Liver (tissue), 9 donors: ENCODE measurements around the gene FAM169A. TPM values are rescaled to one million over a fixed set of nuclear protein-coding genes. Genes with fewer than 3 reads are reported as not detected.

ENCODE experiments used
- DNase-seq: peaks from one replicate; pipeline ENCODE4 v3.0.0-alpha.2; 2017; ENCODE audit warnings: low spot score
- H3K27ac ChIP-seq, 2 donors: one replicate each; pipeline ENCODE4 v1.7.0; 2013; ENCODE audit warnings: inconsistent platforms in 2 of 2, low read length in 2 of 2, control low read depth in 1 of 2, low read depth in 1 of 2, mild to moderate bottlenecking in 1 of 2
- H3K27me3 ChIP-seq, 4 donors: one replicate each; pipeline versions ENCODE4 v1.6.1 to v1.7.0; 2013; ENCODE audit warnings: low read length in 3 of 4, inconsistent platforms in 1 of 4, mild to moderate bottlenecking in 1 of 4, moderate library complexity in 1 of 4; ENCODE audit not compliant: control insufficient read depth in 4 of 4, insufficient read depth in 4 of 4
- H3K36me3 ChIP-seq, 4 donors: one replicate each; pipeline versions ENCODE4 v1.6.1 to v1.7.0; 2013; ENCODE audit warnings: low read length in 3 of 4, mild to moderate bottlenecking in 3 of 4, low read depth in 1 of 4, moderate library complexity in 1 of 4; ENCODE audit not compliant: control insufficient read depth in 4 of 4, insufficient read depth in 3 of 4
- H3K4me1 ChIP-seq, 4 donors: one replicate each; pipeline versions ENCODE4 v1.6.1 to v1.7.0; 2013; ENCODE audit warnings: low read length in 3 of 4, mild to moderate bottlenecking in 3 of 4, moderate library complexity in 1 of 4; ENCODE audit not compliant: control insufficient read depth in 4 of 4, insufficient read depth in 4 of 4
- H3K4me3 ChIP-seq, 3 donors: one replicate each; pipeline versions ENCODE4 v1.6.1 to v1.7.0; 2013; ENCODE audit warnings: low read length in 3 of 3, control low read depth in 1 of 3, low read depth in 1 of 3, mild to moderate bottlenecking in 1 of 3
- H3K9ac ChIP-seq, 2 donors: one replicate each; pipeline ENCODE4 v1.7.0; 2013; ENCODE audit warnings: low read length in 2 of 2, mild to moderate bottlenecking in 2 of 2, moderate library complexity in 2 of 2, control low read depth in 1 of 2, low read depth in 1 of 2
- H3K9me3 ChIP-seq, 4 donors: one replicate each; pipeline versions ENCODE4 v1.6.1 to v1.7.0; 2013; ENCODE audit warnings: low read length in 3 of 4; ENCODE audit not compliant: control insufficient read depth in 4 of 4
- EGR1 ChIP-seq, 2 donors: IDR thresholded peaks; 2 replicates each; pipeline ENCODE4 v1.6.1; 2016 to 2018; ENCODE audit warnings: antibody characterized with exemption in 2 of 2, low read depth in 2 of 2
- FOXA1 ChIP-seq: IDR thresholded peaks from 2 replicates; pipeline ENCODE4 v1.6.1; 2016; ENCODE audit warnings: antibody characterized with exemption
- FOXA2 ChIP-seq: IDR thresholded peaks from 2 replicates; pipeline ENCODE4 v1.6.1; 2016; ENCODE audit warnings: antibody characterized with exemption
- HNF4A ChIP-seq, 2 donors: conservative IDR thresholded peaks; 2 replicates each; pipeline ENCODE4 v1.6.1; 2016; ENCODE audit warnings: antibody characterized with exemption in 2 of 2, mild to moderate bottlenecking in 2 of 2
- HNF4G ChIP-seq: IDR thresholded peaks from 2 replicates; pipeline ENCODE4 v1.6.1; 2016; ENCODE audit warnings: antibody characterized with exemption
- JUND ChIP-seq, 2 donors: IDR thresholded peaks; 2 replicates each; pipeline ENCODE4 v1.6.1; 2016; ENCODE audit warnings: antibody characterized with exemption in 2 of 2
- NR2F2 ChIP-seq: IDR thresholded peaks from 2 replicates; pipeline ENCODE4 v1.6.1; 2016; ENCODE audit warnings: antibody characterized with exemption
- RAD21 ChIP-seq, 2 donors: IDR thresholded peaks; 2 replicates each; pipeline ENCODE4 v1.6.1; 2016; ENCODE audit warnings: antibody characterized with exemption in 2 of 2, mild to moderate bottlenecking in 2 of 2
- RXRA ChIP-seq, 2 donors: IDR thresholded peaks; 2 replicates each; pipeline ENCODE4 v1.6.1; 2017 to 2018; ENCODE audit warnings: antibody characterized with exemption in 2 of 2, mild to moderate bottlenecking in 1 of 2
- SP1 ChIP-seq: IDR thresholded peaks from 2 replicates; pipeline ENCODE4 v1.6.1; 2018; ENCODE audit warnings: antibody characterized with exemption, mild to moderate bottlenecking
- YY1 ChIP-seq: IDR thresholded peaks from 2 replicates; pipeline ENCODE4 v1.6.1; 2016; ENCODE audit warnings: antibody characterized with exemption, mild to moderate bottlenecking
- WGBS: extraction: QIAGEN DNeasy Blood & Tissue Kit; methylation state at CpG from one replicate; pipeline ENCODE4 v1.1.7; 2013; 5-methylcytosine and 5-hydroxymethylcytosine counted together
- polyA plus RNA-seq, 2 donors: library from polyadenylated mRNA; stranded (reverse) in 1 of 2; unstranded in 1 of 2; fragments of 200-250 nt in 1 of 2; fragments of >200 nt in 1 of 2; fragmentation: Nextera tagmentation in 1 of 2; extraction: Ambion mirVana in 1 of 2; gene quantifications; one replicate each; pipeline versions ENCODE4 v1.2.1 to v1.2.3, GENCODE V29; 2013 to 2015
- total RNA-seq, 2 donors: library from RNA; depleted of rRNA; stranded (reverse); fragments of >200 nt; gene quantifications; one replicate each; pipeline ENCODE4 v1.2.3, GENCODE V29; 2014
- TF ChIP-seq, protein P1 (sequence below): IDR thresholded peaks from 2 replicates; pipeline ENCODE4 v1.6.1; 2016; ENCODE audit warnings: antibody characterized with exemption
- TF ChIP-seq, protein P2 (sequence below): IDR thresholded peaks from 2 replicates; pipeline ENCODE4 v1.6.1; 2016; ENCODE audit warnings: antibody characterized with exemption
- TF ChIP-seq, protein P3 (sequence below): fragments of 150-350 bp; IDR thresholded peaks from 2 replicates; pipeline ENCODE4 v1.5.1; 2017; ENCODE audit warnings: improper control_type of control experiment, low read depth, low read length; ENCODE audit not compliant: missing input control
- TF ChIP-seq, protein P4 (sequence below): IDR thresholded peaks from 2 replicates; pipeline ENCODE4 v1.6.1; 2016; ENCODE audit warnings: antibody characterized with exemption
- donor health status: healthy.
- donor health status: healthy.
- donor health status: healthy.
- donor health status: healthy.
- donor health status: healthy.

FAM169A gene
- total and polyA plus RNA-seq, 4 donors: 0.58 to 5.0 (median 0.92) TPM

DNA sequence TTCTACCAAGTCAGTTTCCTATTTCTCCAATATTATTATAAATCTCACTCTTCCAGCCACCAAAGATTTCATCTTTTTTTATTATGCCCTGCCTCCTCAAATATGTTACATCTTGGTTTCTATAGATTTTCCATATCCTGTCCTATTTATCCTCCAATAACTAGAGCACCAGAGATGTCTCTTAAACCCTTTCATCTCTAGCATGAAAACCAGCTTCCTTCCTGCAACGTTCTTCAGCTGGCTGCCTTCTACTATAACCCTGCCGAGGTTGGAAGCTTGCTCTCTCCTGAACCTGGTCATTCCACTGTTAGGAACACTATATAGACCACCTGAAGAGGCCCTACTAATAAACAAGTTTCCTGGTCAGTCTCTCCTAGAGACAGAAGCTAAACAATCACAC is 27.9 kb downstream of the FAM169A start:
- Histone ChIP-seq H3K9ac (no peak overlapping the region), H3K9me3 (no peaks in the 10 kb centered on the region), H3K4me1 (peaks cover 0 to 9% (median 4%) of the 10 kb centered on the region in 4 donors), H3K27ac (no peak overlapping the region), H3K36me3 (no peaks in the 10 kb centered on the region), H3K27me3 (no peaks in the 10 kb centered on the region), H3K4me3 (no peak overlapping the region)
- DNase-seq: no peak
- WGBS: 79% methylated on average over 2 of the region's 2 CpGs
- TF ChIP-seq FOXA1 (no peak), SP1 (no peak), HNF4A (conservative IDR thresholded peaks at IDR 0.05) (no peak), NR2F2 (no peak)

DNA sequence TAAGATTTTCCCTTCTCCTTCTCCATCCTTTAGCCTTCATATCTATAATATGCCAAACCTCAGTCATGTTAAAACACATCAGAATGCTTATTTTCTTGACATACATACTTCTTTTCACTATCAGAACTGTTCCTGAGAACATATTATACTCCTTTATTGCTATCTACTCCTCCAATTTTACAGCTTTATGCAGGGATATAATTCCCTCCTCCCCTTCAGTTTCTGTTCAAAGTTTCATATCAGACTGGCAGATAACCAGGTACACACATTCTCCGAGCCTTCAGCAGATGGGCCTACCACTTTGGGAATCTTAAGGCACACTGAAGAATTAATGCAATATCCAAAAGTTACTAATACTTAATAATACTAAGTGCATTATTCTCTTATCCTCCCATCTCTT is 29.1 kb downstream of the FAM169A start:
- WGBS: 73% methylated on average over 1 of the region's 1 CpG
- Histone ChIP-seq H3K27me3 (no peaks in the 10 kb centered on the region), H3K36me3 (no peaks in the 10 kb centered on the region), H3K4me1 (peaks cover 3 to 16% (median 10%) of the 10 kb centered on the region in 4 donors), H3K27ac (no peak overlapping the region), H3K9ac (no peak overlapping the region), H3K9me3 (no peaks in the 10 kb centered on the region), H3K4me3 (no peak overlapping the region)
- TF ChIP-seq RAD21 (IDR thresholded peaks at IDR 0.05) (no peak), EGR1 (IDR thresholded peaks at IDR 0.05; ENCODE audit: low read depth in 2 of 2) (no peak), HNF4G (no peak), JUND (IDR thresholded peaks at IDR 0.05) (no peak), NR2F2 (no peak), SP1 (no peak), FOXA2 (no peak), YY1 (no peak), RXRA (IDR thresholded peaks at IDR 0.05) (no peak), FOXA1 (no peak), HNF4A (conservative IDR thresholded peaks at IDR 0.05) (no peak)
- TF ChIP-seq, protein P1, sequence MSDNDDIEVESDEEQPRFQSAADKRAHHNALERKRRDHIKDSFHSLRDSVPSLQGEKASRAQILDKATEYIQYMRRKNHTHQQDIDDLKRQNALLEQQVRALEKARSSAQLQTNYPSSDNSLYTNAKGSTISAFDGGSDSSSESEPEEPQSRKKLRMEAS: no peak
- TF ChIP-seq, protein P2, sequence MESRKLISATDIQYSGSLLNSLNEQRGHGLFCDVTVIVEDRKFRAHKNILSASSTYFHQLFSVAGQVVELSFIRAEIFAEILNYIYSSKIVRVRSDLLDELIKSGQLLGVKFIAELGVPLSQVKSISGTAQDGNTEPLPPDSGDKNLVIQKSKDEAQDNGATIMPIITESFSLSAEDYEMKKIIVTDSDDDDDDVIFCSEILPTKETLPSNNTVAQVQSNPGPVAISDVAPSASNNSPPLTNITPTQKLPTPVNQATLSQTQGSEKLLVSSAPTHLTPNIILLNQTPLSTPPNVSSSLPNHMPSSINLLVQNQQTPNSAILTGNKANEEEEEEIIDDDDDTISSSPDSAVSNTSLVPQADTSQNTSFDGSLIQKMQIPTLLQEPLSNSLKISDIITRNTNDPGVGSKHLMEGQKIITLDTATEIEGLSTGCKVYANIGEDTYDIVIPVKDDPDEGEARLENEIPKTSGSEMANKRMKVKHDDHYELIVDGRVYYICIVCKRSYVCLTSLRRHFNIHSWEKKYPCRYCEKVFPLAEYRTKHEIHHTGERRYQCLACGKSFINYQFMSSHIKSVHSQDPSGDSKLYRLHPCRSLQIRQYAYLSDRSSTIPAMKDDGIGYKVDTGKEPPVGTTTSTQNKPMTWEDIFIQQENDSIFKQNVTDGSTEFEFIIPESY: no peak
- TF ChIP-seq, protein P3, sequence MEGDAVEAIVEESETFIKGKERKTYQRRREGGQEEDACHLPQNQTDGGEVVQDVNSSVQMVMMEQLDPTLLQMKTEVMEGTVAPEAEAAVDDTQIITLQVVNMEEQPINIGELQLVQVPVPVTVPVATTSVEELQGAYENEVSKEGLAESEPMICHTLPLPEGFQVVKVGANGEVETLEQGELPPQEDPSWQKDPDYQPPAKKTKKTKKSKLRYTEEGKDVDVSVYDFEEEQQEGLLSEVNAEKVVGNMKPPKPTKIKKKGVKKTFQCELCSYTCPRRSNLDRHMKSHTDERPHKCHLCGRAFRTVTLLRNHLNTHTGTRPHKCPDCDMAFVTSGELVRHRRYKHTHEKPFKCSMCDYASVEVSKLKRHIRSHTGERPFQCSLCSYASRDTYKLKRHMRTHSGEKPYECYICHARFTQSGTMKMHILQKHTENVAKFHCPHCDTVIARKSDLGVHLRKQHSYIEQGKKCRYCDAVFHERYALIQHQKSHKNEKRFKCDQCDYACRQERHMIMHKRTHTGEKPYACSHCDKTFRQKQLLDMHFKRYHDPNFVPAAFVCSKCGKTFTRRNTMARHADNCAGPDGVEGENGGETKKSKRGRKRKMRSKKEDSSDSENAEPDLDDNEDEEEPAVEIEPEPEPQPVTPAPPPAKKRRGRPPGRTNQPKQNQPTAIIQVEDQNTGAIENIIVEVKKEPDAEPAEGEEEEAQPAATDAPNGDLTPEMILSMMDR: no peak
- TF ChIP-seq, protein P4, sequence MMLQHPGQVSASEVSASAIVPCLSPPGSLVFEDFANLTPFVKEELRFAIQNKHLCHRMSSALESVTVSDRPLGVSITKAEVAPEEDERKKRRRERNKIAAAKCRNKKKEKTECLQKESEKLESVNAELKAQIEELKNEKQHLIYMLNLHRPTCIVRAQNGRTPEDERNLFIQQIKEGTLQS: no peak
- no peak for DNase-seq
